GM18519 (cell line): ENCODE measurements around the gene CFAP46.
"Not testable (repeated sequence)": the region's sequence is repeated elsewhere in the genome, so short reads cannot be mapped to it uniquely, and the experiment has no call there.

Experiments used
- ATAC-seq: cut with Tn5 transposase; IDR thresholded peaks from one replicate; pipeline ENCODE4 v1.9.1; 2021; ENCODE audit warnings: mild to moderate bottlenecking, moderate library complexity; ENCODE audit not compliant: unreplicated experiment, low FRiP score

Gene CFAP46

DNA sequence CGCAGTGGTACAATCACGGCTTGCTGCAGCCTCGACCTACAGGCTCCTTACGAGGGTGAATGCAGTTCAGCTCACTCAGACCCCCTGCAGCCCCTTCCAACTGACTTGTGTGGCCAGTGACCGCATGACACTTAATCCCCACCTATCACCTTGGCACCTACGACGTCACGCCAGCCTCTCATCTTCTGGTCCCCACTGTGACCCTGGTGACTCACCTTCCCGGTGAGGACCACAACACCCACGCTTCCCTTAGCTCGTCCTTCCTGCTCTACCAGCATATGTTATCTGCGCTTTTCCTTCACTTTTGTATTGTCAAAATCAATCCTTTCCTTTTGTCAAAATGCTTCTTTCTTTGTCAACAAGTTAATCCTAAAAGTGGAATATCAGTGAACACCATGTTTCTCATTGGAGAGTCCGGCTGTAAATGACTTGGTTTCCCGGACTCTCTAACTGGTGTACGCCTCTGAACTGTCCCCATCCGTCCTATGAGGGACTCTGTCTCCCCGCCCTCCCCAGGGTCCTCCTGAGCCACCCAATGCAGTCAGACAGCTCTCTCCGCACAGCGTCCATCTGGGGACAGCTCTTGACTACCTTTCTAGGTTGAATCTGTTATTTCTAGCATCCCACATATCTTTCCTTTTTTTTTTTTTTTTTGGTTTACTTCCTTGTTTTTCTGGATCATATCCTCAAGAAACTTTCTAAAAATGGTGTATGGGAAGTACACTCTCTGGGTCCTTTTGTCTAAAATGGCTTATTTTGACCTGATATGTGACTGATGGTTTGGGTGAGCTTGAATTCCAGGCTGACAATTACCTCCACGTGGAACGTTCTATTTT is 37.3 kb downstream of the CFAP46 start:
- ATAC-seq: no peak

DNA sequence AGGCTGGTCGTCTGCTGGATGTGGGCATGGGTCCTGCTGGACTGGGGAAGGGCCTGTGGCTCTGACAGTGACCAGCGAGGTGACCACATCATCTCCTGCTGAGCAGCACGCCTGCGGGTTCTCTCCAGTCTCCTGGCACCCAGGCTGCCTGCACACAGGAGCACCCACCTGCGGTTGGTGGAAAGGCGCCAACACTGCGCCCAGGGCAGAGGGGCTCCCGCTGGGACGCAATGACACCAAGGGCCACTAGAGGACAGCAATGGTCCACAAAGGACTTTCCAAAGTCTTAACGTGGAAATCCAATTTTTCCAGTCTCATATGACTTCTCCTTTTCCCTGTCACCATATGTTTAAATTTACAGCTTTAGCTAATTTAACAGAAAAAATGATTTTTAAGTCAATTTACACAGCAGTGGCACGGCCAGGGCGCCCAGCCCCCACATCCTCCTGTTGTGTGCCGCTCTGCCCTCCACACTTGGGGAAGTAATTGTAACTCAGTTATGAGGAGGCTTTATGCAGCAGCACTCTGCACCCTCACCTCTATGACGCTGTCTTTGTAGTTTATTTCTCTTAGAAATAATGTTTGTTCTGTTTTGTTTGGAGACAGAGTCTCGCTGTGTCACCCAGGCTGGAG is 38.1 kb downstream of the CFAP46 start:
- no peak for ATAC-seq

DNA sequence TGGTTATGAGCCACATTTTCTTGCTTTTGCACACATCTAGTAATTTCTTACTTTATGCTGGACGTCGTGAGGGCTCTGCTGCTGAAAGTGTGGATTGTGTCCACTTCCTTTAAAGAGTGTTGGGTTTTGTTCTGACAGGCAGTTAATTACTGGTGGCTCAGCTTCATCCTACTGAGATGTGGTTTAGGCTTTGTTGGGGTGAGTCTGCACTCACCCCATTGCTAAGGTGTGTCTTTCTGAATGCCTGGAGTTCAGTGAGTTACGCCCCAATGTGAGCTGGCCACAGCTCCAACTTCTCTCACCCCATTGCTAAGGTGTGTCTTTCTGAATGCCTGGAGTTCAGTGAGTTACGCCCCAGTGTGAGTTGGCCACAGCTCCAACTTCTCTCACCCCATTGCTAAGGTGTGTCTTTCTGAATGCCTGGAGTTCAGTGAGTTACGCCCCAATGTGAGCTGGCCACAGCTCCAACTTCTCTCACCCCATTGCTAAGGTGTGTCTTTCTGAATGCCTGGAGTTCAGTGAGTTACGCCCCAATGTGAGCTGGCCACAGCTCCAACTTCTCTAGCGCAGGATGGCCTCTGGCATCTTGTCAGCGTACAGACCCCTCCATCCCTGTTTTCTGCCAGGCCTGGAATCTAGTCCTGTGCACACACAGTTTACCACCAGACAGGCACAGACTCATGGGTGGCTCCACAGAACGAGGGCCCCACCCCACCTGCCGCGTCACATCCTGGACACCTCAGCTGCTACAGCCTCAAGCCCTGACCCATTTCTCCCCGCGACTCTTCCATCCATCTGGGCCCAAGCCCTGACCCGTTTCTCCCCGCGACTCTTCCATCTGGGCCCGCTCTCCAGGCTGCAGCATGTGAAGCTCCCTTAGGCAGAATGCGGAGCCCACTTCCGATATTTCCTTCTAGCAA is 39.5 kb downstream of the CFAP46 start:
- not testable (repeated sequence) for ATAC-seq

DNA sequence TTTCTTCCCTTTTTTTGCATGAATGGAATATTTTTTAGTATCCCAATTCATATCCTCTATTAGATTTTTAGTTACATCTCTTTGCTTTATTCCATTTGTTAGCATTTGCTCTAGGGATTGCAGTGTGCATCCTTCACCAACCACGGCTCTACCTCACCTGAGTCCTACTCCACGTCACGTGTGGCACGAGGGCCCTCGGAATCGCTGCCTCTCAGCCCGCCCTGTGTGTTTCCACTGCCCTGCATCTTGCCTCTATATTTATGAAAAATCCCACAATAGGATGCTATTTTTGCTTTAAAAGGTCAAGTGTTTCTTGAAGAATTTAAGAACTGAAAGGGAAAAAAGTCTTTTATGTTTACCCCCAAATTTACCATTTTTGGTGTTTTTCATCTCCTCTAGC is 41.0 kb downstream of the CFAP46 start:
- no peak for ATAC-seq

DNA sequence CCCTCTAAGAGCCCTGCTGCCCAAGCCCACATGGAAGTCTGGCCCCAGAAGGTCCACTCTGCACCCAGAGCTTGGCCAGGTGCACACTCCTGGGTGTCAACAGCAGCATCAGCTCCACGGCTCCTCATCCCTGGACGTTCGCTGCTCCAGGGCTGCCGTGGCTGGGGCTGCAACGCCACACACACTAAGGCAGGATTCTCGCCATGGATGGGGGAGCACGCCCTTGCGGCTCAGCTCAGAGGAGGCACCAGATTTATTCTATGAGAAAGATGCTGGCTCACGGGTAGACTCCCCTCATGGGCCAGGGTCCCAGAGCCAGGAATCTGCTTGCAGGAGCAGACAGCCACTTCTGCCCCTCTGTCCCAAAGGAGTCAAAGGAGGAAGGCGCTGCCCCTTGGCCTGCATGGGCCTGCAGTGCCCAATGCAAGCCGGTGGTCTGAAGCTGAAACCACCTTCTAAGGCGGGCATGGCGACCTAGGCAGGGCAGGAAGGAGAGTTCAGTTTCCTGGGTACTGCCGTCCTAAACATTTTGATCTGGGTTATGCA is 42.1 kb downstream of the CFAP46 start:
- ATAC-seq: no peak

DNA sequence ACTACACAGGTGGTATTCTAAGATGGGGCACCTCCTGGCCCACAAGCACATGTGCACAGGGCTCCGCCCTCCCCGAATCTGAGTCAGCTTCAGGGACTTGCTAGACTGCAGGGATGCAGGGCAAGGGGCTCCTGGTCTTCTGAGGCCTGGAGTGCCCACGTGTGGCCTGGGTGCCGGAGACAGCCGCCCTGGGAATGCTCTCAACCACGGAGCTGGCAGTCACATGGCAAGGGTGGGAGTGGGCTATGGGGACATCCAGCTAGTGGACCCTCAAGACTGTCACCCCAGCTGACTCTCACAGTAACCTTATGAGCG is 42.7 kb downstream of the CFAP46 start:
- ATAC-seq: no peak

DNA sequence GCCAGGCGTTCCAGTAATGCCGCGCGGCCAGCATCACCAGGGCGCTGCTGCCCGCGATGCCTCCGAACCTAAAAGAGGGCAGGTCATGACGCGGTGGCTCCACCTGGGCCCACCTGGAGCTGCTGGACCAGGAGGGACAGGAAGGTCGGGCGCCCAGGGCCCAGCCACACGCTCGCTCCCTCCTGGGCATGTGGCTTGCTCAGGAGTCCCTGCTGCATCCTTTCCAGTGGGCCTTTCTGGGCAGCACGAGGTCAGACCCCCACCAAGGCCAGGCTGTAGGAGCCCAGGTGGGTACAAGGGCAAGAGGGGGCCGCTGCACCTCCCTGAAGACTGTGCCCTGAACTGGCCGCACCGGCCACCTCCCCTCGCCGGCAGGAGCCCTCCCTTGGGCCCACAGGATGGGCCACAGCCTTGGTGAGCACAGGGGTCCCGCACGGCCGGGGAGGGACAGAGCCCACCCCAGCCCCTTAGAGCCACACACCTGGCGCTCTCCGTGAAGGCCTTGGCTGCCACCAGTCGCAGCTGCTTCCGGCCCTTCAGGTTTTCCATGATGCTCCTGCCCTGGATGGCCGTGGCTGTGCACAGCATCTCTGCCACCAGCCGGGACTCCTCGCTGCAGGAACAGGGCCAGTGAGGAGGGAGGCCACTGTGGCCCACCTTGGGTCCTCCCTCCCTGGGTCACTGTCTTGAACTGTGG is 43.2 kb downstream of the CFAP46 start:
- no peak for ATAC-seq

DNA sequence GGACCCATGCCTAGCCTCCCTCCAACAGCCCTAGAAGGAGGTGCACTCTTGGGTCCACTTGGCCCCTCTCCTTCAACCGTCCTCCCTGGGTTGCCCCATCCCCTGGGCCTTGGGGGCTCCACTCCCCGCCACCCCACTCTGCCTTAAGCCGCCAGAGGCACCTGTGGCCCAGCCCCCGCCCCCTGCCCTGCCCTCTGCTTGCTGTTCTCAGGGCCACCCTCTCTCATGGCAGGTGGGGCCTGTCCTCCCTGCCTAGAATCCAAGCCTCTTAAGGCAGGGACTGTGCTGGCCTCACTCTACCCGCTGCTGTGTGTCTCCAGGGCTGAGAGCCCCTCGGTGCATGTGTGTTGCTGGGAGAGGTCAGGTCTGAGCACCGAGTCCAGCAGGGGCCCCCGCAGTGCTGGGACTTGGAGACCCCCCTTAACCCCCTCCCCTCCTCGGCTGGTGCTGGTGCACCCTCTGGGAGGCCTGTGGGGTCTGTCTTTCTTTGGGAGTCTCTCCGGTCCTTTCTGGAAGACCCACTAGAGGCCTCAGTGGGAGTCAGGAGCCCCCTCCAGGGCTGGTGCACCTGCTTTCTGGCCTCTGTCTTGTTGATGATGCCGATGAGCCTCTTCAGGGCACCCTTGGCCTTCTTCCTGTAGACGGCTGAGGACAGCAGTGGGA is 43.8 kb downstream of the CFAP46 start:
- ATAC-seq: no peak

DNA sequence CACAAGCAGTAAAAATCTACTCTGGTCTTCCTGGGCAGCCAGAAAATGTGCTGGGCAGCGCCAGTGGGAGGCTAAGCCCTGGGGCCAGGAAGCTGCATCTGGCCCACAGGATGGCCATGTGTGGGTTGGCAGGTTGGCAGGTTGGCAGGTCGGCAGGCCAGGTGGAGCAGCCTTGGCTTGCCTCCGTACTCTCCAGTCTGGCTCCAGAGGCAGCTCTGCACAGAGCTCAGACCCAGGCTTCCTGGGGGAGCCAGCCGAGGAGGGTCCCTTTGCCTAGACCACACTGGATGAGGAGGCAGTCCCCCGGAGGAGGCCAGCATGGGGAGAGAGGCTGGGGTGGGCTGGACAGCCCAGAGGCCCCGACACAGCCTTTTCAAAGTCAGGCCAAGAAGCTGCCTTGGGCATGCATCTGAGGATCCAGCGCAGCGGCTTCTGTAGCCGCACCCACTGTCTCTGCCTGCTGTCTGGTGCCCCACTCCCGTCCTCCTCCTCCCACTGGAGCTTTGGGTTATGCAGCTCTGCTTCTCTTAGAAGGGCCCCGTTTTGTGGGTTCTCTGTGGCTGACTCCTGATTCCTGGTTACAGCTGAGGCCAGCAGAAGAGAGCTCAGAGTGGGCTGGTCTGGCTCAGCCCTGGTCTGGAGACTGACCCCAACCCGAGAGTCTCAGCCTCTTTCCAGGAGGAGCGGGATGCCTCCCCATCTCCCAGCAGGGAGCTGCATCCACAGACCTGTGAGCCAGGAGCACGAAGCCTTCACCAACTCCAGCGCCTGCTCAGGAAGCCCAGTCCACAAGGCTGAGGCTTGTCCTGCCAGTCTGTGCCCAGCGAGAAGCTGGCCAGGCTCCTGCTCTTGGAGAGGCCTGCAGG is 44.6 kb downstream of the CFAP46 start:
- ATAC-seq: no peak

DNA sequence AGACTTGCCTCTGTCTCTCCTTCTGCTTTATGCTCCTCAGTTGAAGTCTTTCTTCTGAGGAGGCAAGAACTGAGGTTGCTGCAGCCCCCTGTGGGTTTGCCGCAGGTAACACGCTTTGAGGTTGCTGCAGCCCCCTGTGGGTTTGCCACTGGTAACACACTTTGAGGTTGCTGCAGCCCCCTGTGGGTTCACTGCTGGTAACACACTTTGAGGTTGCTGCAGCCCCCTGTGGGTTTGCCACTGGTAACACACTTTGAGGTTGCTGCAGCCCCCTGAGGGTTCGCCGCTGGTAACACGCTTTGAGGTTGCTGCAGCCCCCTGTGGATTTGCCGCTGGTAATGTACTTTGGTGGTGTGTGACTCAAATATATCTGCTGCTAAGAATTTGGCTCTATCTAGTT is 48.6 kb downstream of the CFAP46 start:
- ATAC-seq: not testable (repeated sequence)

DNA sequence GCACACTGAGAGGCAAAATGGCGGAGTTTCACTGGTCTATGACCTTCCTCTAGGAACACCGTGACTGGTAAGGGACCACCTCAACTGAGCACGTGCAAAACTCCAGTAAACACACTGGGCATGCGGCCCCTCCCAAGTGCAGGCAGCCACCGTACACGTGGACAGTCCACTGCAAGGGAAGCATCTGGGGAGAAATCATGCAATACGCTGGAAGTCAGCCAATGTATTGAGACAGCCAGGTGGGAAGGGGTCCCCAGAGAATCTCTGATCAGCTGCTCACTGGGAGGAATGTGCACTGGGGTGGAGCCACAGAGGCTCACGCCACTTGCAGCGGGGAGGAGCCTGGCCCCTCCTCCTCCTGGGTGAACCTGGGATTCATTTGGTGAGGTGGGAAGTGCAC is 49.3 kb downstream of the CFAP46 start:
- no peak for ATAC-seq

DNA sequence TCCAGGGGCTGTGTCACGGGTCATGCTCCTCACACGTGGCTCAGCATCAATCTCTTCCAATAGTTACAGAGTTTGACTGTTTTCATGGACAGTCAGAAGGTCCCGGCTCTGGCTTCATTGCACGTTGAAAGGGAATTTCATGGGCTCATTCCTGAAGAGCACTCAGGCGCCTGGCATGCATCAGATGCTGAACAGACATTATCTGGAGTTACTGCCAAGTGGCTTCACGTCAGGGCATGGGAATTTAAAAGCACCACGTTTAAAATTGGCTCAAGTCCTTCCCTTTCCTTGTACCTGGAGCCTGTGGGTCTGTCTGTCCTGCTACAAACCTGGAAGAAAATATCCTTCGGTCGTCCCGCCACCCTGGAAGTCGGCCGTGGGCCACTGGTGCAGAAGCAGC is 50.4 kb downstream of the CFAP46 start:
- no peak for ATAC-seq

DNA sequence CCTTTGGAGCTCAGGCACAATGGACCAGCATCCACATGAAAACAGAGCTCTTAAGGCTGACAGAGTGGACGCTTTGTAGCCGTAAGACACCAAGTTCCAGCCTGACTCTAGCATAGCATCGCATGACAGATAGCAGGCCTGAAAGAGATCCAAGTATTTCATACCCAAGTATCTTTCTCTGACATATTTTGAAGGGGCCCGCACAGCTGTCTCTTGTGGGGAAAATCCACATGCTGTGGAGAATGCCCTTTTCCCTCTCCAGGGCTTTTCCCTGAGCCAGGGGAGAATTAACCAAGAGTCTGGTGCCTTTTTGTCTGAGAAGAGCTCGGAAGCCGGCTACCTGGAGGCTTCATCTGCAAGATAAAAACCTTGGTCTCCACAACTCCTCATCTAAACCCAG is 51.0 kb downstream of the CFAP46 start:
- no peak for ATAC-seq

DNA sequence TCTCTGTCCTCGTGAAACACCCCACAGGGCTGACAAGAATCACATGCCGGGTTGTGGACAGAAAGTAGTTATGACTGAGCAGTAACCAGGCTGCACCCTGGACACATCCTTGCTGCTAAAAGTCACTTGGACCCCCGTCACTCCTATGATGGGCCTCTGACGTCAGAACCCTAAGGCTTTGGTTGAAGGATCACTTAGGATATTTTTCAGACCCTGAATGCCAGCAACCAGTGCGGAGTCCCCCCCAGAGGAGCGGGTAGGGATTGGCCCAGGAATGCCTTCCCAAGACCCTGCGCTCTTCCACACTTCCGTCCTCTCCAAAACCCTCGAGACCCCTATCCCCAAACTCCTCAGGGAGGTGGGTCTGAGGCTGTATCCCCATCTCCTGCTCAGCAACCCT is 52.1 kb downstream of the CFAP46 start:
- ATAC-seq: no peak

DNA sequence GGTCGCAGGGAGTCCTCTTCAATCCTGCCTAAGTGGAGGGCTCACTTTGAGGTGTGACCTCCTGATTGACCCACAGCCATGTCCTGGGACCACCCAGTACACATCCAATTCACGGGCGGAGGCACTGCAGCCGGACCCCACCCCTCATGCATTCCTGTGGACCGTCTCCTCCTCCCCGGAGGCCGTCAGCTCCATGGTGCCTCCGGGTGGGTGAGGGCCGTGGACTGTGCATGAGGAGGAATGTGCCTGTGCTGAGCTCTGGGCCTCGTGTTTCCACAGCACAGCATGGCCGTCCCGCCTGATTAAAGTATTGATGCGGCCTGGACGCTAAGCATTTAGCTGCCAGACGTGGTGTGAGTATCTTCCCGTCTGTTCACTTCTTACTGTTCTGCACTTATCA is 52.8 kb downstream of the CFAP46 start:
- no peak for ATAC-seq

DNA sequence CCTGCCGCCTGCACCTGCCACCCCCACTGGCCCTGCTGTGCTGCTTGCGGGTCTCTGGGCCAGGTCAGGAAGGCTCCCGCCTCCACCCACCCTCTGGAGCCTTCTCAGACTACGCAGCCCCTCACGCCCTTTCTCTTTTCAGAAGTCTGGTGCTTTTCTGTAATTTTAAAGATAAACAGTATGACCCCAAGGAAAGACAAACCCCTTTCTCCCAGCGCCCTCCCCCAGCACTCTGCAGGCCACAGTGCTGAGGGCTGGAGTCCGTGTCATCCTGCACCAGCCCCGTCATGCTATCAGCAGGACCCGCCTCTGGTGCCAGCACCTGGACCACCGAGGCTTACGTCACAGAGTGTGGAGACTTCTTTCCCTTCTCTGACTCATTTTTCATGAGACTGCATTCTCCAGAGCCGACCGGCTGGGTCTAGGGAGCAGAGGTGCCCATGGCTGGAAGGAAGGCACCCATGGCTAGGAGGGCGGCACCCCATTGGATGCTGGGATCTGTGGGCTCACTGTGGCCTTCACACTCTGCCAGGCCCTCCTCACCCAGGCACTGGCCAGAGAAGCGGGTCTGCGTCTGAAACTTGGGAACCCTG is 53.4 kb downstream of the CFAP46 start:
- no peak for ATAC-seq

DNA sequence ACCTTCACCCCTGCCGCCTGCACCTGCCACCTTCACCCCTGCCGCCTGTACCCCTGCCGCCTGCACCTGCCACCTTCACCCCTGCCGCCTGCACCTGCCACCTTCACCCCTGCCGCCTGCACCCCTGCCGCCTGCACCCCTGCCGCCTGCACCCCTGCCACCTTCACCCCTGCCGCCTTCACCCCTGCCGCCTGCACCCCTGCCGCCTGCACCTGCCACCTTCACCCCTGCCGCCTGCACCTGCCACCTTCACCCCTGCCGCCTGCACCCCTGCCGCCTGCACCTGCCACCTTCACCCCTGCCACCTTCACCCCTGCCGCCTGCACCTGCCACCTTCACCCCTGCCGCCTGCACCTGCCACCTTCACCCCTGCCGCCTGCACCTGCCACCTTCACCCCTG is 53.9 kb downstream of the CFAP46 start:
- ATAC-seq: not testable (repeated sequence)

DNA sequence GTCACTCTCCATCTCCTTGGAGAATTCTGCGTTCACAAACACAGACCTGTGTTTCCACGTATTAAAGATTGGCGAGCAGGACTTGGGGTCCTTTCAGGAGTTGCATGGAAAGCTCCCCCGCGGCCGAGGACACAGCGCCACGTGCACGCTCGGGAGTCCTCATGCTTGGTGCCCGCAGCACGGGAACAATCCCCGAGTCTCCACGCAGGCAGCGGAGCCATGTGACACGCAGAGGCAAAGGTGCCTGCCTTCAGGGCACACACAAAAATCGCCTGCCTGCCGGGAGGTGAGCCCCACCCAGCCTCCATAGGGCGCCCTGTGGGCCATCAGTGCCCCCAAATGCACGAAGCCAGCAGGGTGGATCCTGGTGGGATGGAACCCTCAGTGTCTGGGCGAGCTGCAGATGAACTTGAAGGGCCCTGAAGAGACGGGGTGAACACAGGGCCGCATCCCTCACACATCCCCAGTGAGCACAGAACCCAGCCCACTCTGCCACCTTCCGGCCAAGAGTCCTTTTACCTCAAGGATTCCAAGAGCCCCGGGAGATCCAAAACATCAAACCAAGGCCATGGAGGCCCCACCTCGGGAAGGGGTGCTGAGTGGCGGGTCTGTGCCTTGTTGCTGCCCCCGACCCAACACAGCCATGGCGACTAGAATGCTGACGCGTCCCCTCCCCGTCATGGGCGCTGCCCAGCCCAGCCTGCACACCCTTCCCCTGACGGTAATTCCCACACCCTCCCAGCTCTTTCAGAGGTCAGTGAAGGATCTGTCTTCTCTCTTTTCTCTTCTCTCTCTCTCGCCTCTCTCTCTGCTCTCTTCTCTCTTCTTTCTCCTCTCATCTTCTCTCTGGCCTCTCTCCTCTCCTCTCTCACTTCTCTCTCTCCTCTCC is 55.9 kb downstream of the CFAP46 start:
- ATAC-seq: no peak
